ENCODE measurements around the gene DCDC2.

DNA sequence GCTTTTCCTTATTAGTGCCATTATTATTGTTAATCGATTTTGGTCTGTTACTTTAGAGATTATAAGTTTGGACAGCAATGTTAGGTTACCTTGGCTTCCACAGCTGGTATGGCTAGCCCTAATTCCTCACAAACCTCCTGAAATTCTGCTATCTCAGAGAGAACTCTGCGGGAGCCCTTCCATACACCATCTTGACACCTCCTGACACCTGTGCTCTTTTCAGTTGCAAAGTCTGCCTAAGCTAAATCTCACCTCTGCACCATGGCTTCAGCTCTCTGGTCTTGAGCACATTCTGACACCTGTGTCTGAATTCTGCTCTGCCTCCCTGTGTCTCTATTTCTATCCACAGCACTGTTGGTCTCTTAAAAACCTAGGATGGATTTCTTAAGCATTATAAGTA, 106.5 kb downstream of the DCDC2 start:
- TF ChIP-seq, protein P1, sequence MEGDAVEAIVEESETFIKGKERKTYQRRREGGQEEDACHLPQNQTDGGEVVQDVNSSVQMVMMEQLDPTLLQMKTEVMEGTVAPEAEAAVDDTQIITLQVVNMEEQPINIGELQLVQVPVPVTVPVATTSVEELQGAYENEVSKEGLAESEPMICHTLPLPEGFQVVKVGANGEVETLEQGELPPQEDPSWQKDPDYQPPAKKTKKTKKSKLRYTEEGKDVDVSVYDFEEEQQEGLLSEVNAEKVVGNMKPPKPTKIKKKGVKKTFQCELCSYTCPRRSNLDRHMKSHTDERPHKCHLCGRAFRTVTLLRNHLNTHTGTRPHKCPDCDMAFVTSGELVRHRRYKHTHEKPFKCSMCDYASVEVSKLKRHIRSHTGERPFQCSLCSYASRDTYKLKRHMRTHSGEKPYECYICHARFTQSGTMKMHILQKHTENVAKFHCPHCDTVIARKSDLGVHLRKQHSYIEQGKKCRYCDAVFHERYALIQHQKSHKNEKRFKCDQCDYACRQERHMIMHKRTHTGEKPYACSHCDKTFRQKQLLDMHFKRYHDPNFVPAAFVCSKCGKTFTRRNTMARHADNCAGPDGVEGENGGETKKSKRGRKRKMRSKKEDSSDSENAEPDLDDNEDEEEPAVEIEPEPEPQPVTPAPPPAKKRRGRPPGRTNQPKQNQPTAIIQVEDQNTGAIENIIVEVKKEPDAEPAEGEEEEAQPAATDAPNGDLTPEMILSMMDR (IDR thresholded peaks at IDR 0.05 in 4 of 5, conservative IDR thresholded peaks at IDR 0.05 in 1 of 5): no peak
- TF ChIP-seq POLR2A (IDR thresholded peaks at IDR 0.05): no peak

Data from gastrocnemius medialis (tissue), 4 donors.